GM21529 (cell line): ENCODE data around the gene CYSRT1.

ENCODE experiments used
- ATAC-seq: cut with Tn5 transposase; IDR thresholded peaks from one replicate; pipeline ENCODE4 v1.9.1; 2021; ENCODE audit not compliant: unreplicated experiment

Gene CYSRT1

DNA sequence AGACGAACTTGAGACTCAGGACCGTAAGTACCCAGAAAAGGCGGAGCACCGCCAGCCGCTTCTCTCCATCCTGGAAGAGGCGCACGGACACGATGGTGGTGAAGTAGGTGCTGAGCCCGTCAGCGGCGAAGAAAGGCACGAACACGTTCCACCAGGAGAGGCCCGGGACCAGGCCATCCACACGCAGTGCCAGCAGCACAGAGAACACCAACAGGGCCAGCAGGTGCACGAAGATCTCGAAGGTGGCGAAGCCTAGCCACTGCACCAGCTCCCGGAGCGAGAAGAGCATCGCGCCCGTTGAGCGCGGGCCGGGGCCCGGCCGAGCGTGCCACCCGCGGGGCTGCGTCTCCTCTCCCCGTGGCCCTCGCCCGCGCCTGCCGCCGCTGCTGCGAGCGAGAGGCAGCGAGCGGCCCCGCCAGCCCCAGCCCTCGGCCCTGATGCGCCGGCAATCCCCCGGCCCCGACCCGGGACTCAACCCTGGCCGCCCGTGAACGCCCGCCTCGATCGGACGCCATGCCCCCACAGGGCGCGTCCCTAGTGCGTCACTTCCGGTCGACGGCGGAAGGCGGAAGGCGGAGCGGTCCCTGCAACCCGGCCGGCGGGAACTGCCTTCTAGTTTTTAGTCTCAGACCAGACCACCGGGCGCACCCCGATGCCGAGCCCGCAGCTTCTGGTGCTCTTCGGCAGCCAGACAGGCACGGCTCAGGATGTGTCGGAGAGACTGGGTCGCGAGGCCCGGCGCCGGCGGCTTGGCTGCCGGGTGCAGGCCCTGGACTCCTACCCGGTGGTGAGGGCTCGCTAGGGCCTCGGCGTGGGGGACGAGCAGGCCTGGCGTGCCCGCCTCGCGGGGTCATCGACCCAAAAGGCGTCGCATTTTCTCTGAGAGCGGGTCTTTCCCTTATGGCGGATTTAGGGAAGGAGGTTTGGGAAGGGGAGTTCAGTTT, 19.6 kb upstream of the CYSRT1 start, which contains the start of the genes NDOR1 and TMEM203:
TSS of gene NDOR1 (plus strand) at position 575 of the 944 bp plus-strand sequence. CDS start at position 653, 78 bp downstream.
TSS of gene TMEM203 (minus strand) at position 523 of the 944 bp plus-strand sequence. CDS start at position 289, 234 bp downstream.
- peak; percentile 37 for ATAC-seq

DNA sequence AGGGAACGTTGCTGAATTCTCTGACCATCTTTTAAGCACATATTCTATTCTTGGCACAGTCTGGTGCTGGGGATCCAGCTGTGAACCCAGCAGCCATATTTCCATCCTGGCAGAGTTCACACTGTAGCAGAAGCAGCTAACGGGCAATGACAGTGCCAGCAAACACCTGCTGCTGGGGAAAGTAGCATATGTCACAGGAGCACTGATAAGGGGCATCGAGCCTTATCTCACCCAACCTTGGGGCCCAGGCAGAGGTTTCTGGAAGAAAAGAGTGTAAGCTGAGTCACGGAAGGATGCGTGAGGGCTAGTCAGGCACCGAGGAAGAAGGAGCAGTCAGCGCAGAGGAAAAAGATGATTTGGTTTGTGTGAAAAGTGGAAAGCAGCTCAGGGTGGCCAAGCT, 18.4 kb upstream of the CYSRT1 start:
- no peak for ATAC-seq

DNA sequence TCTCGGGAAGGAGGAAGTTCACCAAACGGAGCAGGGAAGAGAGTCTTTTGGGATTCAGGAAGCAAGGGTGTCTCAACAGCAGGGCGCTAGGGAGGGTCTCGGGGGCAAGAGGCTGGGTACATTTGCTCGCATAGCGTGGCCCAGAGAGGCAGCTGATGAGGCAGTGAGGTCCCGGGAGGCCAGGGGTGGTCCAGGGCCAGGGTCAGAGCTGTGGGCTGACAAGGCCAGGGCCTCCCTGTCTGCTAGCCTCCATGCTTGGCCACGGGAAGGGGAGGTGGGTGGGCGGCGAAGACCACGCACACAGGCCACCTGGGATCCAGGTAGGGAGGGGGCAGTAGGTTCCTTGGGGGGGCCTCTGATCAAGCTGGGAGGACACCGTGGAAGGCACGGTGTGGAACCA, 13.4 kb upstream of the CYSRT1 start:
- no peak for ATAC-seq

DNA sequence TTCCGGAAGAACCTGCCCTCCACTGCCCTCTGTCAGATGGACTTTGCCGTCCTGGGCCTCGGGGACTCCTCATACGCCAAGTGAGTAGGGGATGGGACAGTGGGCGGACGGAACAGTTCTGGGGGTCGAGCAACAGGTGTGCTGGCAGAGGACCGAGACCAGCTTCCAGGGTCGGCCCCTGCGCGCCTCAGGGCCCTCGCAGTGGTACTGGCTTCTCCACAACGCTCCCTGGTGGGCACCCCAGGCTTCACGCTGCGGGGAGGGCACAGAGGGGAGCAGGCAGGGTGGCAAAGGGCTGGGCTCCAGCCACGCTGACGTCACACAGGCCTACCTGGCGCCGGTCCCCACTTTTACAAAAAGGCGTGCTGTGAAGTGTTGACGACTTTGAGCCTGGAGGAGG, 12.5 kb upstream of the CYSRT1 start:
- no peak for ATAC-seq

DNA sequence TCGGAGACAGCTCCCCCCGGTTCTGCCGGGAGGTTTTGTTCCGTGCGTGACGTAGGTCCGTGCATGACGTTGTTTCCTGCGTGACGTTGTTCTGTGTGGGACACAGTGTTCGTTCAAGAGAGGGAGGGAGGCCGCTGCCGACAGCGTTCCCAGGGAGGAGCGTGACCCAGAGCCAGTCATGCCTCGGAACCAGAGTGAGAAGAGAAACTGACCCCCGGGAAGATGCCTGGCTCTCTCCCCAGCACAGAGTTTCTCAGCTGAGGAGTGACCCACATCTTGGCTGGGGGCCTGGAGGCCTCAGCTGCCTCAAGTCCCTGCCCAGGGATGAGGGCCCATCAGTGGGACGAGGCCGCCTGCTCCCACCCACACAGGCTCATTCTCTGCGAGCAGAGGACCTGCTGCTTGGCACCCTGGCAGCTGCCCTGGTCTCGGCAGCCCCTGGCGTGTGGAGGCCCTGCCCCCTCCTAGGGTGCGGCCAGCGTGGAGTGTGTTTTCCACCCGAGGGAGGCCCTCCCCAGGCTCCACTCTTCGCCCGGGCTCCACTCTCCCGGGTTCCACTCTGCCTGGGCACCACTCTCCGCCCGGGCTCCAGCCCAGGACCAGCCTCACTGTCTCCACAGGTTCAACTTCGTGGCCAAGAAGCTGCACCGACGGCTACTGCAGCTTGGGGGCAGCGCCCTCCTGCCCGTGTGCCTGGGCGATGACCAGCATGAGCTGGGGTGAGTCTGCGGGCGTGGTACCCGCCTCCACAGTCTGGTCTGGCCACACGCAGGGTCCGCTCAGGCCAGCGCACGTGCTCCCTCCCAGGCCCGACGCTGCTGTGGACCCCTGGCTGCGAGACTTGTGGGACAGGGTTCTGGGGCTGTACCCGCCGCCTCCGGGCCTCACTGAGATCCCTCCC, 11.6 kb upstream of the CYSRT1 start:
- ATAC-seq = no peak

DNA sequence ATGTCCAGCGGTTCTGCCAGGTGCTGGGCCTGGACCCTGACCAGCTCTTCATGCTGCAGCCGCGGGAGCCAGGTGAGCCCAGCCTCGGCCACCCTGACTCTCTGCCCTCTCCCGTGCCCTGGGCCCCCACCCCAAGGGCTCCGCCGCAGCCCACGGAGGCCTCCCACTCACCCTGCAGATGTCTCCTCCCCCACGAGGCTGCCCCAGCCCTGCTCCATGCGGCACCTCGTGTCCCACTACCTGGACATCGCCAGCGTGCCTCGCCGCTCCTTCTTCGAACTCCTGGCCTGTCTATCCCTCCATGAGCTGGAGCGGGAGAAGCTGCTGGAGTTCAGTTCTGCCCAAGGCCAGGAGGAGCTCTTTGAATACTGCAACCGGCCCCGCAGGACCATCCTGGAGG, 10.4 kb upstream of the CYSRT1 start:
- ATAC-seq = no peak

DNA sequence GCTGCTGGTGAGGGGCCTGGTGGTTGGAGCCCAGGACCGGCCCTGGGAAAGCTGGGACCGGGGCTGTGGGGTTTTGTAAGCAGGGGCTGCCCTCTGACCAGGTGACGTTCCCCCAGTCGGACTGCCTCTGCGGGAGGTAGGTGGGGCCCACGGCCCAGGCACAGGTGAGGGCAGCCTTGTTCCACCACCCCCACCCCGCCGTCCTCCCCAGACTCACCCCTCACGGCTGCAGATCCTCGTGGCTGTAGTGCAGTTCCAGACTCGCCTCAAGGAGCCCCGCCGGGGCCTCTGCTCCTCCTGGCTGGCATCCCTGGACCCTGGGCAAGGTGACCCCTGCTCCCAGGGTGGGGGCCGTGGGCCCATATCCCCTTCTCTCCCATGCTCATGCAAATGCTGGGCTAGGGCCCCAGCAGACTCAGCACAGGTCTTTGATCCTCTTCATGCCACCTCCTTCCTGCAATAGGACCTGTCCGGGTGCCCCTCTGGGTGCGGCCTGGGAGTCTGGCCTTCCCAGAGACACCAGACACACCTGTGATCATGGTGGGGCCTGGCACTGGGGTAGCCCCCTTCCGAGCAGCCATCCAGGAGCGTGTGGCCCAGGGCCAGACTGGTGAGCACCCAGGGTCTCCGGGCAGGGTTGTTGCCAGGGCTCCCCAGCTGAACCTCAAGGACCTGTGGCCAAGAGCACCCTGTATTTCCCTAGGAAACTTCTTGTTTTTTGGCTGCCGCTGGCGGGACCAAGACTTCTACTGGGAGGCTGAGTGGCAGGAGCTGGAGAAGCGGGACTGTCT, 9.6 kb upstream of the CYSRT1 start:
- ATAC-seq = no peak

DNA sequence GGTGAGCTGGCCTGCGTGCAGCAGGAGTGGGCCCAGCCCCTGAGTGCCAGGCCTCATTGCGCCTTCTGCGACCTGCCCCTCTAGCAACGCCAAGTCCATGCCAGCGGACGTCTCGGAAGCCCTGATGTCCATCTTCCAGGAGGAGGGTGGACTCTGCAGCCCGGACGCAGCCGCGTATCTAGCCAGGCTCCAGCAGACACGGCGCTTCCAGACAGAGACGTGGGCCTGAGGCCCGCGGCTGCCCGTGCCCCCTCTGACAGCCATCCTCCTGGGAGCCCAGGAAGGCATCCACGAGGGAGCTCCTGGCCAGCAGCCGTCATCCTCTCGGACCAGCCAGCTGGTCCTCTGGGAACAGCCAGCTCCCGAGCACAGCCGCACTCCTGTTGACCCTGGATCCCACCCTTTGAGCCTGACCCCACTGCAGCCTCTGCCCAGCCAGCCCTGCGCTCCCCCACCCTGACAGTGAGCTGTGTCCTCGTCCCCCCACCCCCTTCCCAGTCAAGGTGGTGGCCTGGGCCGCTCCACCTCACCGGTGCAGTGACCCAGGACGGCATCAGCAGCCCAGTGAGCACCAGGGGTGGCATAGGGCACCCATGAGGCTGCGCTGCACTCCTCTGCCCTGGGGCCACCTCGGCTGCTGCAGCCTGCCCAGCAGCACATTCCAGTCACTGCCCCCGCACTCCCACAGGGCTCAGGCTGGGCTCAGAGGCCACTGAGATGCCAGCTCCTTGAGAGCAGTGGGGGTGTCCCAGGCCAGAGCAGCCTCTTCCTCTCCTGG, 8.6 kb upstream of the CYSRT1 start:
- no peak for ATAC-seq

DNA sequence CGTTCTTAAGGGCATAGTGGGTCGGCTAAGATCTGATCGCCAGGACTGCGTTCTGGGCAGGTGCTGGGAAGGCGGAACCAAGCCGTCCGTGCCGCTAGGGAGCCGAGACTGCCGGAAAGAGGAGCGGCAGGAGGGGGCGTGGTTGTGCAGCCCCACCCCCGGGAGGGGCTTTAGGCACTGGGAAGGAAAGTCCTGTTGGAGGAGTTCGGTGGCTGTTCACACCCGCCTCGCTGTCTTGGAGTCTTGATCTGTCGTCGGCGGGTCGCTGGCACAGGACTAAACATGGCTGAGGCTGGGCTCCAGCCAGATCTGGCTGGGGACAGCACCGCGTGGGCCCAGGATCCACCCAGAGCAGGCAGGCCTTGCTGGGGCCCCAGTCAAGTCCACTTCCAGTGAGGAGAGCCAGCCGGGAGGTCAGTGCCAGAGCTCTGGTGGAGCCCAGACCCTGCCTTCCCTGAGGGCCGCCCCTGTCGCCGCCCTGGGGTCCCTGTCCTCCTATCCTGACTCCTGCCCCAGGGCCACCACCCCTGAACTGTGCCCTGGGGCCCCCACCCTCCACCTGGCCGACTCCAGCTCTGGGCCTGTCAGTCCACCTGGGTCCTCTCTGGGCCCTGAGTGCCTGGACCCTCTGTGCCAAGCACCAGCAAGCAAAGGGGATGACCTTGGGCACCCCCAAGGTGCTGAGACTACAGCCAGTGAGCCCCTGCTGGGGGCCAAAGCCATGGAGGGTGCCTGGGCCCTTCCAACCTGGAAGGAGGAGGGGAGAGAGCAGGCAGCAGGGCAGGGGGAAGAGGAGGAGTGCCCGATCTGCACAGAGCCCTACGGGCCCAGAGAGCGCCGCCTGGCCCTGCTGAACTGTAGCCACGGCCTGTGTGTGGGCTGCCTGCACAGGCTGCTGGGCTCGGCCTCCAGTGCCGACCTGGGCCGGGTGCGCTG, 7.4 kb upstream of the CYSRT1 start:
- no peak for ATAC-seq

DNA sequence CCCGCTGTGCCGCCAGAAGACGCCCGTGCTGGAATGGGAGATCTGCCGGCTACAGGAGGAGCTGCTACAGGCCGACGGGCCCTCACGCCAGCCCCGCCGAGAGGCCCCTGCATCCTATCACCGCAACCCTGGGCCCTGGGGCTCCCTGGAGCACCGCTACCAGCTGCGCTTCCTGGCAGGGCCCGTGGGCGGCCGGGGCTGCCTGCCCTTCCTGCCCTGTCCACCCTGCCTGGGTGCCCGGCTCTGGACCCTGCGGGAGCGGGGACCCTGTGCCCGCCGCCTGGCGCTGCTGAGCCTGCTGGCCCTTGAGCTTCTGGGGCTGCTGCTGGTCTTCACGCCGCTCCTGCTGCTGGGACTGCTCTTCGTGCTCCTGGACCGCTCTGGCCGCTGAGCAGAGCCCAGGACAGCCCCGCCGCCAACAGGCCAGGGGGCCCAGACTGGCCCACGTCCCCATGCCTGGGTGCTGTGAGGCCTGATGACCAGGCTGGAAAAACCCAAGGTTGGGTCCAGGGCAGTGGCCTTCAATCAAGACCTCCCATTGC, 6.7 kb upstream of the CYSRT1 start:
- no peak for ATAC-seq

DNA sequence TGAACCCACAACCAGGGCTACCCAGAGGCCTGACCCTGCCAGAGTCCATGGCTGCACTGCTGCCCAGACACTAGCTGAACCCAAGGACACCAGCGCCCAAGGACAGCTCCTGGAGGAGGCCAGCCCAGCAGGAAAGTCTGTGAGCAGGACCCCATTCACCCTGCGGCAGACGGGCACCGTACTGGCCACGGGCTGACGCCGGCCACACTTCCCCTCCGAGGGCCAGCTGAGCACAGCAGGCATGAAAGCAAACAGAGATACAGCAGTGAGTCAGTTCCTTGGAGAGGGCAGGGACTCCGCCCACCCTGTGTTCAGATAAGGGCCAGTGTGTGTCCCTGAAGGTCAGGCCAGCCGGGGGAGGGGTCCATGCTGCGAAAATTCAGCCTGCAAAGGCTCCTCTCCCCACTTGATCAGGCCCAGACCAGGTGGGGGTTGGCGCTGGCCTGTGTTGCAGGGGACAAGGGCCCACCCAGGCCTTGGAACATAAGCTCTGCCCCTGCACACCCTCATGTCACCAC, 6.2 kb upstream of the CYSRT1 start:
- ATAC-seq = no peak

DNA sequence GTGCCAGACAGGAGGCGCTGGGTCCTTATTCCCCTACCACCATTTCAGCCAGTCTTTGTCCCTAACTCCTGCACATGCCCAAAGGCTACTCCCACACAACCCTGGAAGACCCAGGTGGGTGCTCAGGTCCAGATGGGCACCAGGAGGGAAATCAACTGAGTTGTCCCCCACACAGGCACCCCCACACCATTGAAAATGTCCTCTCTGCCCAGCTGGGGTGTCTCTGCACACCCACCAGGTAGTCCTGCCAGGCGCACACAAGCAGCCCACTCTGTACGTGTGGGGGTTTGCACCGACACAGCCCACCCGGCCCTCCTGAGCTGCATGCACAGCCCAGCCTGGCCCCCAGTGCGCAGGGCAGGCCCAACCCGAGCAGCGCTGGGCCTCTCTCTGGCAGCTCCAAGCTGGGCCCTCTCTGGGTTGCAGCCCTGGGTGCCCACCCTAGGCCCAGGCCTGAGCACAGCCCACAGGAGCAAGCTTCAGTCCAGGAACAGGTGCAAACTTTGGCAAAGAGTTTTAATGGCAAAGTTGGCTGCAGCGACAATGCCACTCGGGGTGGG, 5.1 kb upstream of the CYSRT1 start:
- ATAC-seq = no peak

DNA sequence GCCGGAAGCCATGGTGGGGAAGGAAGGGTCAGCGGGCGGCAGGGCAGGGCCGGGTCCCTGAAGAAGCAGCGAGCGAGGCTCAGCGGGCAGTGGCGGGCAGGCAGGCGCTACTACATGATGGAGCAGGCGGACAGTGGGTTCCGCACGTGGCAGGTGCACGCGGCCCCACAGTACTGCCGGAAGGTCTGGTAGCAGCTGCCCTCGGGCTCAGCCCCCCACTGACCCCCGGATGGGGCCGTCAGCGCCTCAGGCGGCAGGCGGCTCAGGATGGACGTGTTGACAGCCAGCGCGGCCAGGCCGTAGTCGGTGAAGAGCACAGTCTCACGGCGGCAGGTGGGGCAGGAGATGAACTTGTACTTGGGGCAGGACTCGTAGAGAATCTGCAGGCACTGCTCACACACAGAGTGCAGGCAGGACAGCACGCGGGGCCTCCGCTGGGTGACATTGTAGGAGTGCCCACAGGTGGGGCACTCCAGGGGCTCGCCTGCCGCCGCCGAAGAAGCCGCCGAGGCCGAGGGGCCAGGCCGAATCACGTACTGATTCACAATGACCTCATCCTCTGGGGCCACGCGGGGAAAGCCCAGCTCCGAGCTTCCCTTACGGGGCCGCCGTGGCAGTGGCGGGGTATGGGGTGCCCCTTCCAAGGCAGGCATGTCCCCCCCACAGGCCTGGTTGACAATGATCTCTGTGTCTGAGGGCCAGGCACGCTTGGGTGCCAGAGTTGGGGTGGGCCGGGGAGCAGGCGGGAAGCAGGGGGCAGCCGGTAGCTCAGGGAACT, 4.5 kb upstream of the CYSRT1 start:
- no peak for ATAC-seq

DNA sequence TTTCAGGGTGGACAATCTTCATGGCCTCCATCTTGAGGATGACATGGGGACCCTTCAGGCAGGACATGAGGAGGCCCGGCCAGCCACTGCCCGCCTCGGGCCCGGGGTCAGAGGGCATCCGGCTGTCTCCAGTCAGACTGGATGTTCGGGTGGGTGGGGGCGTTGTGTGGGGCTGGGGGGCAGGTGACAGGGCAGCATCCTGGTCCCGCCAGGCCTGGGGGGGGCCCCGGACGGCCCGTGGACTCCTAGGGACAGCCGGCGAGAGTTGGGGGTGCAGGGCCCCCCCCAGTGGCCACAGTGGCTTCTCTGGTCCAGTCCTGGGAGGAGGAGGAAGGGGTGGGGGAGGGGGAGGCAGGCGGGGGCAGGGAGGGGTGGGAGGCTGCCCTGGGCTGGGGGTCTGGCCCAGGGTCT, 3.9 kb upstream of the CYSRT1 start:
- ATAC-seq = no peak

DNA sequence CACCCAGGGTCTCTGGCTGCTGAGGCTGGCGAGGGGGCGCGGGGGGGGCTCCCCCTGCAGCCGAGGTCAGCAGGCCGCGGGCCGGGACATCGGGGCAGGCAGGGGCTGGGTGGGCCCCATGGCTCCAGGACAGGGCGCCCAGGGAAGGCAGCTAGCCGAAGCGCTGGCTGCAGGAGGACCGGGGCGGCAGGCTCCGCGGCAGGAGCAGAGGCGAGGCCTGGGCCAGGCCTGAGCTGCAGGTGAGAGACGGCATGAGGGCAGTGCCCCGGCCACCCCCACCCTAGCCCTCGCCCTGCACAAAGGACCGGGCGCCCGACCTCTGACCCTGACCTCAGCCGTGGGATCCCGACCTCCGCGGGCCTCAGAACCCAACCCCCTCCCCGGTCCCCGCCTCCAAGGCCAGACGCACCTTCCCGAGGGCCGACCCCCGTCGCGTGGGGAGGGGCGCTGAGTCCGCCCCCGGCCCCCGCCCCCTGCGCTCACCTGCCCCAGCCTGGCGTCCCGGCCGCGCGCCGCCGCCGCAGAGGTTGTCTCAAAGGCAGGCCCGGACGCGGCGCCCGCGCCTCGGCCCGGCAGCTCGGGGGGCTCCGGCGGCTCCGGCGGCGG, 3.4 kb upstream of the CYSRT1 start:
- ATAC-seq = no peak

DNA sequence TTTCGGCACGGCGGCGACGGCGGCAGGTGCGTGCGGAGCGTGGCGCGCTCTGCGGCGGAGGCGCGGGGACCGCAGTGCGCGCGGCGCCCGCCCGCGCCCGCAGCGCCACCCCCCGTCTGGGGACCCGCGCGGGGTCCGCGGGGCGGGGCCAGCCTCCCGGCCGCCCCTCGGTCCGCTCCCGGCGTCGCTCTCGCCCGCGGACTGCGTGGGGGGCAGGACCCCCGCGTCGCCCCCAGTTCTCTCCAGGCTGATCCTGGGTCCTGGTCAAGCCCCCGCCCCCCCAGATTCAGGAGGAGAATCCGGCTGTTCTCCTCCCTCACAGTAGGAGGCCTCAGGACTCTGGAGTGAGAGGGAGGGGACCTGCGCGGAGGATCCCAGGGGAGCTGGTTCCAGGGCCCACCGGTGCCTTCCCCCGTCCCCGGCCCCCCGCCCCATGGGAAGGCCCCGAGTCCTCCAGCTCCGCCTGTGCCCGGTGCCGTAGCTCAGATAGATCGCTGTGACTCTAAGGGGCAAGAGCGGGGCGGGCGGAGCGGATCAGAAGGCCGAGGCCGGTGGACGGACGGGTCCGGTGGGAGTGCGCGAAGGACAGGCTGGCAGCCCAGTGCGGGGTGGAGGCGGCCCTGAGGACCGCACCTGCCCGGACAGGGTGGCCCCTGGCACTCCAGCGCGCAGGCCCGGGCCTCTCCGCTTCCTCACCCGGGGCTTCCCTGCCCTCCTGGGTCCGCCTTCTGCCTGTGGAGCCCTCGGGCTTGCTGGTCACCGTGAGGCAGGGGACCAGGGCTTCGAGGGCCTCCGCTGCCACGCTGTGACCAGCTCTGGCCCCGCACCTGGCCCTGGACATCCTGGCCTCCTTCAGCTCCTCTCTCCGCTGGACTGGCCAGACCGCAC, 2.5 kb upstream of the CYSRT1 start, which contains the start of gene RNF208:
TSS of gene RNF208 (minus strand) at position 51 of the 888 bp plus-strand sequence. CDS start 1,028 bp downstream, outside the sequence.
- peak; percentile 2 for ATAC-seq
